T-cell (primary cell): ENCODE data around the gene MCTP1. TPM values are rescaled to one million over a fixed set of nuclear protein-coding genes. Genes with fewer than 3 reads are reported as not detected.

Experiments
- ATAC-seq, 4 experiments: fragments of 200-7000 bp in 3 of 4; fragments of 150-1000 bp in 1 of 4; cut with Tn5 transposase; replicated peaks in 1 of 4; 1 replicate in 3 of 4; 2 replicates in 1 of 4; pipeline ENCODE4 v1.10.0; 2021; ENCODE audit warnings: moderate library complexity in 3 of 4, mild to moderate bottlenecking in 2 of 4, moderate number of reproducible peaks in 1 of 4
- CTCF ChIA-PET, 2 donors: fragments of 300-600 bp; sonication (Branson Sonifier 250); formaldehyde crosslinking; loops; one replicate each; lab custom pipeline; 2022; ENCODE audit warnings: antibody characterized with exemption in 2 of 2; lab: Charles Lee
- POLR2A ChIA-PET, 2 donors: fragments of 300-600 bp; sonication (Branson Sonifier 250); formaldehyde crosslinking; loops; one replicate each; lab custom pipeline; 2022; ENCODE audit warnings: antibody characterized with exemption in 2 of 2; lab: Charles Lee
- DNase-seq, 35 experiments: peaks; one replicate each; pipeline versions ENCODE4 v3.0.0 to v3.0.0-alpha.2; 2013 to 2023
- H3K27ac ChIP-seq: one replicate; pipeline ENCODE4 v1.5.1; 2013; ENCODE audit warnings: low read length
- H3K27me3 ChIP-seq, 2 experiments: replicated peaks in 1 of 2; 1 replicate in 1 of 2; 2 replicates in 1 of 2; pipeline versions ENCODE4 v1.6.1 to v1.7.0; 2013; ENCODE audit warnings: low read length in 1 of 2, mixed read lengths in 1 of 2; ENCODE audit not compliant: control insufficient read depth in 2 of 2, insufficient read depth in 2 of 2; ENCODE audit errors: extremely low read depth in 1 of 2
- H3K36me3 ChIP-seq, 2 donors: 1 replicate in 1 of 2; 2 replicates in 1 of 2; pipeline versions ENCODE4 v1.6.1 to v1.7.0; 2013; ENCODE audit warnings: low read length in 1 of 2; ENCODE audit not compliant: control insufficient read depth in 2 of 2, insufficient read depth in 1 of 2; ENCODE audit errors: extremely low read depth in 1 of 2
- H3K4me1 ChIP-seq, 2 experiments: 1 replicate in 1 of 2; 2 replicates in 1 of 2; pipeline versions ENCODE4 v1.6.1 to v1.7.0; 2013; ENCODE audit warnings: low read length in 2 of 2, mixed read lengths in 1 of 2; ENCODE audit not compliant: insufficient read depth in 2 of 2, control insufficient read depth in 1 of 2; ENCODE audit errors: extremely low read depth in 1 of 2
- H3K4me3 ChIP-seq, 2 donors: 1 replicate in 1 of 2; 2 replicates in 1 of 2; pipeline versions ENCODE4 v1.5.1 to v1.7.0; 2013; ENCODE audit warnings: mild to moderate bottlenecking in 2 of 2, low read length in 1 of 2, moderate library complexity in 1 of 2; ENCODE audit not compliant: control insufficient read depth in 1 of 2; ENCODE audit errors: extremely low read depth in 1 of 2
- H3K9me3 ChIP-seq: 2 replicates; pipeline ENCODE4 v1.7.0; 2013
- H3K27ac Mint-ChIP-seq, 2 donors: one replicate each; pipeline ENCODE4 v1.8.0; 2020 to 2021; ENCODE audit warnings: mild to moderate bottlenecking in 2 of 2, mixed read lengths in 2 of 2
- H3K27me3 Mint-ChIP-seq, 2 donors: one replicate each; pipeline ENCODE4 v1.8.0; 2021 to 2022; ENCODE audit warnings: mixed read lengths in 2 of 2
- H3K36me3 Mint-ChIP-seq: one replicate; pipeline ENCODE4 v1.8.0; 2021; ENCODE audit warnings: mixed read lengths
- H3K4me1 Mint-ChIP-seq, 3 donors: one replicate each; pipeline ENCODE4 v1.8.0; 2020 to 2022; ENCODE audit warnings: mixed read lengths in 3 of 3, mild to moderate bottlenecking in 1 of 3
- H3K4me3 Mint-ChIP-seq, 3 donors: one replicate each; pipeline ENCODE4 v1.8.0; 2020 to 2022; ENCODE audit warnings: mild to moderate bottlenecking in 3 of 3, mixed read lengths in 3 of 3, moderate library complexity in 3 of 3
- H3K9me3 Mint-ChIP-seq, 3 donors: one replicate each; pipeline ENCODE4 v1.8.0; 2020 to 2022; ENCODE audit warnings: mixed read lengths in 3 of 3
- WGBS: methylation state at CpG from one replicate; pipeline ENCODE4 v1.1.5; 2013; ENCODE audit warnings: missing lambda C conversion rate; ENCODE audit not compliant: insufficient coverage; 5-methylcytosine and 5-hydroxymethylcytosine counted together
- total RNA-seq, 35 experiments: library from RNA in 6 of 35; stranded (reverse) in 6 of 35; fragments of 120-200 nt in 1 of 35; gene quantifications; one replicate each; pipeline versions ENCODE4 v1.2.1 to v1.2.4 and lab custom pipeline; 2013 to 2026

The MCTP1 gene
- total RNA-seq, 5 donors from 2014 or later (not counting 1 experiment from before 2014, with no cell fraction given) = 0.21 to 2.9 (median 1.7) TPM; not detected in 1

- no peak for ATAC-seq
- Histone ChIP-seq H3K4me3 (no peak overlapping the region), H3K36me3 (no peaks in the 10 kb centered on the region), H3K27me3 (no peaks in the 10 kb centered on the region), H3K9me3 (no peaks in the 10 kb centered on the region), H3K27ac (no peak overlapping the region), H3K4me1 (no peaks in the 10 kb centered on the region)
- Mint-ChIP-seq H3K27ac (no peak overlapping the region), H3K27me3 (peaks cover 0 to 2% of the 10 kb centered on the region in 2 donors), H3K4me3 (no peak overlapping the region), H3K4me1 (no peaks in the 10 kb centered on the region), H3K36me3 (no peaks in the 10 kb centered on the region), H3K9me3 (no peaks in the 10 kb centered on the region)
- WGBS = no CpG with 5 or more reads among the region's 1 CpG
- ChIA-PET POLR2A (no interaction called here), CTCF (no interaction called here)
- no peak for DNase-seq
Observed at GRCh38 chr5:94725142-94725541, 559.8 kb downstream of the MCTP1 start.

GRCh38 chr5:94715768-94716167, 569.1 kb downstream of the MCTP1 start:
- H3K36me3 ChIP-seq = peaks cover 0 to 9% of the 10 kb centered on the region in 2 donors
- H3K27ac ChIP-seq = no peak overlapping the region
- ChIA-PET CTCF (no interaction called here), POLR2A (no interaction called here)
- Mint-ChIP-seq H3K27me3 (no peaks in the 10 kb centered on the region), H3K9me3 (peaks cover 0 to 7% (median 0%) of the 10 kb centered on the region in 3 donors), H3K4me1 (no peaks in the 10 kb centered on the region), H3K27ac (no peak overlapping the region), H3K36me3 (peaks cover 25% of the 10 kb centered on the region), H3K4me3 (no peak overlapping the region)
- no peak for ATAC-seq
- H3K4me3 ChIP-seq = no peak overlapping the region
- WGBS = 100% methylated on average over 2 of the region's 3 CpGs
- DNase-seq = no peak
- no peaks in the 10 kb centered on the region for H3K27me3 ChIP-seq
- no peaks in the 10 kb centered on the region for H3K4me1 ChIP-seq
- no peaks in the 10 kb centered on the region for H3K9me3 ChIP-seq

- Histone ChIP-seq H3K9me3 (no peaks in the 10 kb centered on the region), H3K4me3 (no peak overlapping the region), H3K4me1 (no peaks in the 10 kb centered on the region), H3K27me3 (no peaks in the 10 kb centered on the region), H3K27ac (no peak overlapping the region), H3K36me3 (peaks cover 2 to 24% of the 10 kb centered on the region in 2 donors)
- Mint-ChIP-seq H3K4me3 (no peak overlapping the region), H3K9me3 (no peaks in the 10 kb centered on the region), H3K27me3 (no peaks in the 10 kb centered on the region), H3K36me3 (peaks cover 46% of the 10 kb centered on the region), H3K27ac (no peak overlapping the region), H3K4me1 (no peaks in the 10 kb centered on the region)
- DNase-seq = no peak
- ATAC-seq = no peak
- CTCF ChIA-PET = no interaction called here
- POLR2A ChIA-PET = no interaction called here
Observed at GRCh38 chr5:94711785-94712184, 573.1 kb downstream of the MCTP1 start.

- no peak for ATAC-seq
- ChIA-PET POLR2A (no interaction called here), CTCF (no interaction called here)
- no peak overlapping the region for H3K4me3 Mint-ChIP-seq
- Histone ChIP-seq H3K4me3 (no peak overlapping the region), H3K27me3 (no peaks in the 10 kb centered on the region), H3K27ac (no peak overlapping the region), H3K36me3 (peaks cover 2 to 24% of the 10 kb centered on the region in 2 donors), H3K4me1 (no peaks in the 10 kb centered on the region), H3K9me3 (no peaks in the 10 kb centered on the region)
- H3K36me3 Mint-ChIP-seq = peaks cover 46% of the 10 kb centered on the region
- no peaks in the 10 kb centered on the region for H3K9me3 Mint-ChIP-seq
- H3K4me1 Mint-ChIP-seq = no peaks in the 10 kb centered on the region
- no CpG with 5 or more reads among the region's 1 CpG for WGBS
- DNase-seq = no peak
- H3K27ac Mint-ChIP-seq = no peak overlapping the region
- no peaks in the 10 kb centered on the region for H3K27me3 Mint-ChIP-seq
Observed at GRCh38 chr5:94709277-94709676, 575.6 kb downstream of the MCTP1 start.

GRCh38 chr5:94707359-94707758, 577.5 kb downstream of the MCTP1 start:
- CTCF ChIA-PET = interaction anchor here in 1 of 2 donors (0.7 kb wide), 1 partner anchor 28 kb away, joined by 3 read pairs; no protein-coding TSS in a partner anchor

GRCh38 chr5:94705427-94705826, 579.5 kb downstream of the MCTP1 start:
- Mint-ChIP-seq H3K4me3 (no peak overlapping the region), H3K27ac (no peak overlapping the region), H3K36me3 (peaks cover 30% of the 10 kb centered on the region), H3K9me3 (no peaks in the 10 kb centered on the region), H3K4me1 (peaks cover 0 to 8% (median 0%) of the 10 kb centered on the region in 3 donors), H3K27me3 (no peaks in the 10 kb centered on the region)
- H3K4me3 ChIP-seq = no peak overlapping the region
- ATAC-seq = no peak
- H3K4me1 ChIP-seq = no peaks in the 10 kb centered on the region
- DNase-seq = no peak
- no peaks in the 10 kb centered on the region for H3K9me3 ChIP-seq
- no CpG with 5 or more reads among the region's 1 CpG for WGBS
- POLR2A ChIA-PET = no interaction called here
- no peak overlapping the region for H3K27ac ChIP-seq
- peaks cover 2 to 11% of the 10 kb centered on the region in 2 donors for H3K36me3 ChIP-seq
- CTCF ChIA-PET = interaction anchor here in 1 of 2 donors (0.7 kb wide), 1 partner anchor 1482 kb away, joined by 5 read pairs; no protein-coding TSS in a partner anchor
- H3K27me3 ChIP-seq = no peaks in the 10 kb centered on the region

More at GRCh38 chr5:94707359-94707758, 577.5 kb downstream of the MCTP1 start:
- Mint-ChIP-seq H3K9me3 (no peaks in the 10 kb centered on the region), H3K4me1 (peaks cover 0 to 5% (median 0%) of the 10 kb centered on the region in 3 donors), H3K4me3 (no peak overlapping the region), H3K27ac (no peak overlapping the region), H3K36me3 (peaks cover 39% of the 10 kb centered on the region), H3K27me3 (no peaks in the 10 kb centered on the region)
- Histone ChIP-seq H3K4me3 (no peak overlapping the region), H3K36me3 (peaks cover 2 to 24% of the 10 kb centered on the region in 2 donors), H3K27ac (no peak overlapping the region), H3K4me1 (no peaks in the 10 kb centered on the region), H3K27me3 (no peaks in the 10 kb centered on the region), H3K9me3 (no peaks in the 10 kb centered on the region)
- WGBS = 13% methylated on average over 1 of the region's 2 CpGs
- DNase-seq = no peak
- POLR2A ChIA-PET = interaction anchor here in 1 of 2 donors (0.6 kb wide), 1 partner anchor 10 kb away, joined by 3 read pairs; no protein-coding TSS in a partner anchor
- no peak for ATAC-seq

- ChIA-PET POLR2A (no interaction called here), CTCF (no interaction called here)
- no peak for DNase-seq
- peaks cover 0 to 9% (median 0%) of the 10 kb centered on the region in 3 donors for H3K4me1 Mint-ChIP-seq
- no peaks in the 10 kb centered on the region for H3K9me3 Mint-ChIP-seq
- Histone ChIP-seq H3K27me3 (no peaks in the 10 kb centered on the region), H3K9me3 (no peaks in the 10 kb centered on the region), H3K4me3 (no peak overlapping the region), H3K27ac (no peak overlapping the region), H3K36me3 (peaks cover 0 to 5% of the 10 kb centered on the region in 2 donors), H3K4me1 (no peaks in the 10 kb centered on the region)
- WGBS = no CpG with 5 or more reads among the region's 1 CpG
- no peaks in the 10 kb centered on the region for H3K27me3 Mint-ChIP-seq
- H3K36me3 Mint-ChIP-seq = peaks cover 17% of the 10 kb centered on the region
- H3K27ac Mint-ChIP-seq = no peak overlapping the region
- ATAC-seq = no peak
- no peak overlapping the region for H3K4me3 Mint-ChIP-seq
Observed at GRCh38 chr5:94702729-94703128, 582.2 kb downstream of the MCTP1 start.
